HG03045 (cell line): ENCODE data around the gene GUCD1.
"Not testable (repeated sequence)": the region's sequence is repeated elsewhere in the genome, so short reads cannot be mapped to it uniquely, and the experiment has no call there.

ENCODE experiments used
- ATAC-seq: cut with Tn5 transposase; IDR thresholded peaks from one replicate; pipeline ENCODE4 v1.9.1; 2021; ENCODE audit warnings: mild to moderate bottlenecking, moderate library complexity; ENCODE audit not compliant: unreplicated experiment

Gene GUCD1

DNA sequence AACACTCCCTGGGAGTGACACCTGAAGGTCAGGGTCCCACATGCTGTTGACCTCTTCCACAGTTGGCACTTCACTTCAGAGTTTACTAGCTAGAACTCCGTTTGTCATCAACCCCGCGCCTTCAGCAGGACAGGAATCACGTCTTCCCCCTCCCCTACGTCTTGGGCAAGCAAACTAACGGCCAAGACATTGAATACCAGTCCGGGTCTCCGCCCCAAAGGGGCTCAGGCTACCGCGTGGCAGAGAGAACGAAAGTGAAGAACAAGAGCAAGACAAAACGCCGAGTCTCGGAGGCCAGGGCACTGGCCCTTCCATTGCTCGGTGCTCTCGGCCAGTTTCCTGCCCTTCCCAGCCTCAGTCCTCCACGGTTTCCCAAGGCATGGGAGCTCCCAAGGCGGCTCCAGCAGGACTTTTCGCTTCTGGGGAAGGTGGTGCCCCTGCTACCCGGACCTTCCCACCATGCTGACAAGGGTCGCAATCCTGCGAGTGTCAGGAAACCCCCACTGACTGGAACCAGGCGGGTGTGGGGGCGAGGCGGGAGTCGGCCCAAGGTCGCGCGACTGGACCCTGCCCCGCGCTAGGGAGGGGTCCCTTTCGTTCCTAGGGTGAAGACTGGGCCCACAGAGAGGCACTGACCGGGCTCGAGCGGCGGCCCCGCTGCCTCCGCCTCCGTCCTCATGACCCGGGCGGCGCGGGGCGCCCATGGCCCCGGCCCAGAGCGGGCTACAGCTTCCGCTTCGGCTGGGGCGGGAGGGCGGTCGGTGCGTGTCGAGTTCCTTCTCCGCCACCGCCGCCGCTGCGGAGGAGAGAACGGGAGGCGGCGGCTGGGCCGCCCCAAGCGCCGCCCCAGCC is at the start of gene GUCD1:
Gene GUCD1, minus strand, starts transcription at position 826 of the 852 bp plus-strand sequence. Its CDS starts 147 bp downstream, at position 679.
- peak; percentile 22 for ATAC-seq

GRCh38 chr22:24603770-24604629 is 49.1 kb upstream of the GUCD1 start:
- not testable (repeated sequence) for ATAC-seq

DNA sequence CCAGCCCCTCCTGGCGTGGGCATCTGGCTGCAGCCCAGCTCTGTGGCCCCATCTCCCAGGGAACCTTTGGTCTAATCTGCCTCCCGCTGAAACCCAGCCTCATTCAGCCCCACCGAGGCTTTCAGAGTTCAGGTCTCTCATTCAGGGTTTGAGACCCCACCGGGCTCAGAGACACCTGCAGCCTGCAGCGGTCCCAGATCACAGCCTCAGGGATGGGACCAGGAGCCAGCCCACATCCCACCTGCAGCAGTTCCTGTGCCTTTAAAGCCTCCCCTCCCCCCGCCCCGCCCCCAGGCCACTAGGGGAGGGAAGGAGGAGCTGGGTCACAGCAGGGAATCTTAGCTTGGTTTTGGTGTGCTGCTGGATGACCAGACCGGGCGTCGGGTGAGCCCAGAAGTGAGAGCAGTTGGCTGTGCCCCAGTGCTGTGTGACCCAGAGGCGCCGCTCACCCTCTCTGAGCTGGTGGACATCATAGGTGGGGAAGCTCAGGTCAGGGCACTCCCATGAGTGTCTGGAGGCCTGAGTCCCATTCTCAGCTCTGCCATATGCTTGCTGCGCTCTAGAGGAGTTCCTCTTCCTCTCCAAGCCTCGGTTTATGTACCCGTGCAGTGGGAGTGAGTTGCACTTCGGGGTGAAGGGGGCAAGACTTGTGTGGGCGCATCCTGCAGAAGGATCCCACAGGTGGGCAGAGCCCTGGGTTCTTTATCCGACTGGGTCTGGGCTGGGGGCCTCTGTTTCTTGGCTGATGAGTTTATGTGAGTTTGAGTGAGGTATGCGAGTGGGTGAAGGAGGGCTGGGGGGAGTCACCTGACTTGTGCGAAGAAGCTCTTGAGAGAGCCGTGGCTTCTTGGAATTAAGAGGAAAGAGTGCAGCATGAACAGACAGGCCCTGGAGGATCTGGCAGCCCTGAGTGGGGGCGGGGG is 48.2 kb upstream of the GUCD1 start, which contains the start of gene GGT1:
Gene GGT1, plus strand, starts transcription at position 347 of the 923 bp plus-strand sequence. CDS start 7,889 bp downstream, outside the sequence.
- ATAC-seq: not testable (repeated sequence)

- not testable (repeated sequence) for ATAC-seq
Observed at GRCh38 chr22:24602105-24602749, 47.3 kb upstream of the GUCD1 start.

GRCh38 chr22:24601217-24602104 is 46.5 kb upstream of the GUCD1 start:
- ATAC-seq: no peak

DNA sequence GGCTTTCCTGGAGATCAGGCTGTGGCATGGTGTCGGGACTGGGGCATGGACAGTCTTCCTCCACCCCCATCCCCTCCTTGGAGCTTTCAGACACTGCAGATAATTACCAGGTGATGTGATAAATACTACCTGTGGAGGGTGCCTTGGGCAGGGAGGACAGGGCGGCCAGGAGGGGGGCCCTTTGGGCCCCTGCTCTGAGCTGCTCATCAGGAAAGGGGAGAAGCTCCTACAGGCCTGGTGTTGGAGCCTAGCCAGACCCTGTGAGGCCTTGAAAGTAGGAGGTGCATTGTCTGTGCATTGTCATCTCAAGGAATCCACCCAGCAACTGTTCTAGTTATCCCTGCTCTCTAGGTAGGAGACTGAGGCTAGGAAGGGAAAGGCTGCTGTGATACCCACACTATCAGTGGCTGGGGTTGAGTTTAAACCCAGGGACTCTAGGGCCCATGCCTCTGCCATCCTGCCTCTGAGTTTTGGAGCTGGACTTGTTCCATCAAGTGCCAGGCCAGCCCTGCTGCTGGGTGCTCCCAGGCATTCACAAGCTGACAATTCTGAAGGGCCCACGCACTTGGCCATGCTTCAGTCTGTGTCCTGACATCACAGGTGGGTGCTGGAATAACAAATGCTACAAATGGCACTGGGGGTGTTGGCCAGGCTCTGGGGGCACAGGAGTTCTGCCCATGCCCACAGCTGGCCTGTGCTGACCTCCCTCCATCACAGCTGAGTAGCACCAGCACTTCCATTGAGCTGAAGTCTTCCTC is 45.2 kb upstream of the GUCD1 start:
- ATAC-seq: not testable (repeated sequence)

DNA sequence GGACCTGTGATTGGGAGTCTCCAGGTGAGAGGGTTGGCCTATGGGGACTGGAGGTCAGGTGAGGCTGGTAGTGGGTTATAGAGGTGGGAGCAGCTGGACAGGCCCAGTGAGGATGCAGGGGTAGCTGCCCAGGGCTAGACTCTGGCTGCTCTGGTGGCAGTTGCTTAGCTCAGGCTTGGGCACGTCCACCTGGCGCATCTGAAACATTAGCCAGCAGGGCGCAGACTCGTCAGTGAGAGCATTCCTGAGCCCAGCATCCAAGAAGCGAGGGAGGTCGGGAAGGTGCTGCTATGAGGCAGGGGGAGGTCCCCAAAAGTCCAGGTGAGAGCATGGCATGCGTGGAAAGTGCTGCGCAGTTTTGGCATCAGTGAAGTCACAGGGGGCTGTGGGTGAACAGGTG is 44.6 kb upstream of the GUCD1 start:
- ATAC-seq: no peak

- not testable (repeated sequence) for ATAC-seq
Observed at GRCh38 chr22:24597076-24597475, 42.1 kb upstream of the GUCD1 start.

GRCh38 chr22:24595863-24596262 is 40.9 kb upstream of the GUCD1 start:
- ATAC-seq: no peak

GRCh38 chr22:24595228-24595627 is 40.3 kb upstream of the GUCD1 start:
- ATAC-seq: no peak

DNA sequence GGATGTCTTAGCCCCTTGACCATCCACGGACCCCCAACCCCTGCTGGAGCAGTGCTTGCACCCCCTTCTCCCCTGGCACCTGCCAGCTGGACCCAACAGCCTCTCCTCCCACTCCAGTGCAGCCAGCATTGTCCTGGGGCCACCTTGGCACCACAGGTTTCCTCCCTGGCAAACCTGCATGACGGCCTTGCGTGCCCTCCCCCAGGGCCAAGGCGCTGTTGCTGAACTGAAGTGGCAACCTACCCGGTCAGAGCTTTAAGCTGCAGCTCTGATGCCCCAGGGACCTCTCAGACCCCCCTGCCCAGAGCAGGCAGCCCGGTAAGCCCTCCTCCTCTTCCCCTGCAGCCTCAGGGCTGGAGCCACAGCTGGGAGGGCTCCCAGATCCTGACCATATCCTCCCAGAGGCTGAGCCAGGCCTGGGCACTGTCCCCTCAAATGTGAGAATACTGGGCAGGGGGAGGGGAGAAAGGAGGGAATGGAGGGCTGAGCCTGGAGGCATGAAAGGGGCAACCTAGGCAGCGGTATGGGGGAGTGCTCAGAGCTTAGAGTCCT is 39.7 kb upstream of the GUCD1 start:
- no peak for ATAC-seq

GRCh38 chr22:24593836-24594568 is 39.1 kb upstream of the GUCD1 start:
- ATAC-seq: no peak

GRCh38 chr22:24593559-24593835 is 38.6 kb upstream of the GUCD1 start:
- ATAC-seq: not testable (repeated sequence)

DNA sequence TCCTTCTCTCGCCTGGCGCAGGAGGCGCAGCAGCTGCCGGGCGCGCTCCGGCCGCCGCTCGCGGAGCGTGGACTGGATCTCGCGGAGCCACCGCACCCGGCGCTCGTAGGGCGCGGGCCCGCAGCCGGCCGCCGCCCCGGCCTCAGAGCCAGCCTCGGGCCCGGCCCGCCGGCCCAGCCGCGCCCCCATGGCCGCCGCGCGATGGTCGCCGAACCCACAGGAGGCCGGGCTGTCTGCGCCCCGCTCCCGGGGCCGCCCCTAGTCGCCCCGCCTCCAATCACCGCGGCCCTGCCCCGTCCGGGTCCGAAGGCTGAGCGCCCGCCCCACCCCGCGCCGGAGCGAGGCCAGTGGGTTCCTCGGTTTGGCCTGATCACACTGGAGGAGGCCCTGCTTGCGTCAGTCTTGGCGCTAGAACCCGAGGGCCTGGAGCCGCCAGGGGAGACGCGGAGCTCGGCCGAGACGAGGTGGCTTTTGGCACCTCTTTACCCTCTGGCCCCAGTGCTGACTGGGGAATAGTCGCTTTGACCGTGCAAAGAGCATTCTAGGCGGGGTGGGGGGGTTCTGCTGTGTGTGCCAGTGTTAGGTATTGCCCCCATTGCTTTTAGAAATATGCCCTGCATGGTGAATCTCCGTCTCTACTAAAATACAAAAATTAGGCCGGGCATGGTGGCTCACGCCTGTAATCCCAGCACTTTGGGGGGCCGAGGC is 38.1 kb upstream of the GUCD1 start, which contains the start of gene LRRC75B:
Gene LRRC75B, minus strand, starts transcription at position 223 of the 708 bp plus-strand sequence. Its CDS starts 34 bp downstream, at position 189.
- ATAC-seq: peak; percentile 71

GRCh38 chr22:24592058-24592850 is 37.3 kb upstream of the GUCD1 start:
- ATAC-seq: peak; percentile 18

GRCh38 chr22:24591286-24591830 is 36.4 kb upstream of the GUCD1 start:
- ATAC-seq: no peak
